HG03066 (cell line): ENCODE data around the gene DNAI1.
"Not testable (repeated sequence)": the region's sequence is repeated elsewhere in the genome, so short reads cannot be mapped to it uniquely, and the experiment has no call there.

ENCODE experiments used
- ATAC-seq: cut with Tn5 transposase; IDR thresholded peaks from one replicate; pipeline ENCODE4 v1.9.1; 2021; ENCODE audit warnings: low read depth; ENCODE audit not compliant: unreplicated experiment

The DNAI1 gene

GRCh38 chr9:34458013-34458958, at the start of gene DNAI1, which contains the start of gene FAM219A:
Gene DNAI1, plus strand, starts transcription at chr9:34458805. Its CDS starts 201 bp downstream, at chr9:34459006.
Gene FAM219A, minus strand, starts transcription at chr9:34458570. Its CDS starts 307 bp downstream, at chr9:34458263.
- ATAC-seq: peak; percentile 97

GRCh38 chr9:34409154-34409553, 49.5 kb upstream of the DNAI1 start:
- ATAC-seq: no peak

- ATAC-seq: no peak
Observed at GRCh38 chr9:34412336-34412735, 46.3 kb upstream of the DNAI1 start.

GRCh38 chr9:34413231-34413852, 45.3 kb upstream of the DNAI1 start:
- ATAC-seq: no peak

GRCh38 chr9:34417734-34418133, 40.9 kb upstream of the DNAI1 start:
- no peak for ATAC-seq

- no peak for ATAC-seq
Observed at GRCh38 chr9:34419716-34420504, 38.7 kb upstream of the DNAI1 start.

- ATAC-seq: no peak
Observed at GRCh38 chr9:34426347-34427074, 32.1 kb upstream of the DNAI1 start.

- ATAC-seq: no peak
Observed at GRCh38 chr9:34428325-34428958, 30.2 kb upstream of the DNAI1 start.

GRCh38 chr9:34430843-34431437, 27.7 kb upstream of the DNAI1 start:
- no peak for ATAC-seq

GRCh38 chr9:34431667-34432066, 26.9 kb upstream of the DNAI1 start:
- ATAC-seq: no peak

- ATAC-seq: no peak
Observed at GRCh38 chr9:34437006-34437925, 21.3 kb upstream of the DNAI1 start.

GRCh38 chr9:34437926-34438307, 20.7 kb upstream of the DNAI1 start:
- ATAC-seq: not testable (repeated sequence)

- ATAC-seq: not testable (repeated sequence)
Observed at GRCh38 chr9:34438465-34438864, 20.1 kb upstream of the DNAI1 start.

- ATAC-seq: no peak
Observed at GRCh38 chr9:34440017-34440416, 18.6 kb upstream of the DNAI1 start.

- no peak for ATAC-seq
Observed at GRCh38 chr9:34442770-34443169, 15.8 kb upstream of the DNAI1 start.

- ATAC-seq: no peak
Observed at GRCh38 chr9:34443533-34443932, 15.1 kb upstream of the DNAI1 start.

- no peak for ATAC-seq
Observed at GRCh38 chr9:34443976-34444375, 14.6 kb upstream of the DNAI1 start.

GRCh38 chr9:34446468-34446891, 12.1 kb upstream of the DNAI1 start:
- no peak for ATAC-seq
